Upper lobe of left lung (tissue), 4 donors: ENCODE data around the gene LSP1.

ENCODE experiments used
- POLR2A ChIP-seq, 4 donors: fragments of 450-650 bp; IDR thresholded peaks; one replicate each; pipeline ENCODE4 v1.5.1; 2016 to 2017; ENCODE audit warnings: antibody characterized with exemption in 4 of 4, mild to moderate bottlenecking in 2 of 4
- POLR2AphosphoS5 ChIP-seq, 2 donors: sonication (generic); formaldehyde crosslinking; IDR thresholded peaks; one replicate each; pipeline ENCODE4 v1.5.1; 2017; ENCODE audit warnings: antibody characterized with exemption in 2 of 2
- TF ChIP-seq, protein P1 (sequence below), 6 experiments: fragments of 450-650 bp in 4 of 6; fragments of 200-600 bp in 2 of 6; sonication (generic) in 2 of 6; IDR thresholded peaks; one replicate each; pipeline ENCODE4 v1.5.1; 2016 to 2019; ENCODE audit warnings: antibody characterized with exemption in 6 of 6

DNA sequence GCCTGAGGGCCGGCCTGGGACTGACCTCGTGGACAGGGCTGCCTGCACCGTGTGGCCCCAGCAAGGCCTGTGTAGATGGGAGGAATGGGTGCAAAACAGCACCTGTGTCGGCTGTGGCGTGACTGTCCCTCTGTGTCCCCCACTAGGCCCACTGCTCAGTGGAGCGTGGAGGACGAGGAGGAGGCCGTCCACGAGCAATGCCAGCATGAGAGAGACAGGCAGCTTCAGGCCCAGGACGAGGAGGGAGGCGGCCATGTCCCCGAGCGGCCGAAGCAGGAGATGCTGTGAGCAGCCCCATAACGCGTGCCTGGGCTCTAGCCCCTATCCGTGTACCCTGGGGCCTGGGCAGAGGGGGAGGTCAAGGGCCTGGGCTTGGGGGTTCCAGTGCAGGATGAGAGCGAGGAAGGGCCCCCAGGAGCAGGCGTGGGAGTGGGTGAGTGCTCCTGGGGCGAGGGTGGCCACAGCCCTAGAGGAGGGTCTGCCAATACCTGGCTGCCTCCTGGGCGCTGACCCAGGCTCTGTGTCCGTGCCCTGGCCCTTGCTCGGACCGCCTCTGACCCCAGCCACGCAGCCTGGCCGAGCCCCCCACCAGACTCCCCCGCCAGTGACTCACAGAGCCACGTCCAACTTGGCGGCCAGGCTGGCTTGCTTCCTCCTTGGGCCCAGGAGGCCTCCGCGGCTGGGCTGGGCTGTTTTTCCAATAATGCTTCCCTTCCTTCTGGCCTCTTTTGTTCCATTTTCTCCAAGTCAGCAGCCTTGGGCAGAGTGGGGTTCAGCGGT, 27.2 kb downstream of the LSP1 start:
- TF ChIP-seq, protein P1, sequence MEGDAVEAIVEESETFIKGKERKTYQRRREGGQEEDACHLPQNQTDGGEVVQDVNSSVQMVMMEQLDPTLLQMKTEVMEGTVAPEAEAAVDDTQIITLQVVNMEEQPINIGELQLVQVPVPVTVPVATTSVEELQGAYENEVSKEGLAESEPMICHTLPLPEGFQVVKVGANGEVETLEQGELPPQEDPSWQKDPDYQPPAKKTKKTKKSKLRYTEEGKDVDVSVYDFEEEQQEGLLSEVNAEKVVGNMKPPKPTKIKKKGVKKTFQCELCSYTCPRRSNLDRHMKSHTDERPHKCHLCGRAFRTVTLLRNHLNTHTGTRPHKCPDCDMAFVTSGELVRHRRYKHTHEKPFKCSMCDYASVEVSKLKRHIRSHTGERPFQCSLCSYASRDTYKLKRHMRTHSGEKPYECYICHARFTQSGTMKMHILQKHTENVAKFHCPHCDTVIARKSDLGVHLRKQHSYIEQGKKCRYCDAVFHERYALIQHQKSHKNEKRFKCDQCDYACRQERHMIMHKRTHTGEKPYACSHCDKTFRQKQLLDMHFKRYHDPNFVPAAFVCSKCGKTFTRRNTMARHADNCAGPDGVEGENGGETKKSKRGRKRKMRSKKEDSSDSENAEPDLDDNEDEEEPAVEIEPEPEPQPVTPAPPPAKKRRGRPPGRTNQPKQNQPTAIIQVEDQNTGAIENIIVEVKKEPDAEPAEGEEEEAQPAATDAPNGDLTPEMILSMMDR (IDR thresholded peaks at IDR 0.05), result no peak
- TF ChIP-seq POLR2A (IDR thresholded peaks at IDR 0.05) (no peak), POLR2AphosphoS5 (IDR thresholded peaks at IDR 0.05) (no peak)
